Activated B cell treated with CpG ODN at 0.5 μM for 24 hours (primary cell): ENCODE results near the gene CORO7. TPM values are rescaled to one million over a fixed set of nuclear protein-coding genes. Genes with fewer than 3 reads are reported as not detected.
"Not testable (repeated sequence)": the region's sequence is repeated elsewhere in the genome, so short reads cannot be mapped to it uniquely, and the experiment has no call there.

ENCODE experiments used
- ATAC-seq: fragments of 200-7000 bp; cut with Tn5 transposase; one replicate; pipeline ENCODE4 v1.10.0; 2021; ENCODE audit warnings: low read depth, mild to moderate bottlenecking, moderate library complexity
- CTCF ChIA-PET: fragments of 350-600 bp; sonication (Branson Sonifier 250); formaldehyde crosslinking; loops from one replicate; lab custom pipeline; 2021; ENCODE audit warnings: antibody characterized with exemption; lab: Charles Lee
- POLR2A ChIA-PET: fragments of 350-600 bp; sonication (Branson Sonifier 250); formaldehyde crosslinking; loops from one replicate; lab custom pipeline; 2021; ENCODE audit warnings: antibody characterized with exemption; lab: Charles Lee
- DNase-seq: peaks from one replicate; pipeline ENCODE4 v3.0.0; 2022
- H3K27ac Mint-ChIP-seq: one replicate; pipeline ENCODE4 v1.8.0; 2020; ENCODE audit warnings: mixed read lengths
- H3K27me3 Mint-ChIP-seq: one replicate; pipeline ENCODE4 v1.8.0; 2021; ENCODE audit warnings: mixed read lengths
- H3K36me3 Mint-ChIP-seq: one replicate; pipeline ENCODE4 v1.8.0; 2021; ENCODE audit warnings: low read depth, mixed read lengths
- H3K4me1 Mint-ChIP-seq: one replicate; pipeline ENCODE4 v1.8.0; 2021; ENCODE audit warnings: mixed read lengths
- H3K4me3 Mint-ChIP-seq: one replicate; pipeline ENCODE4 v1.8.0; 2020; ENCODE audit warnings: mild to moderate bottlenecking, mixed read lengths
- H3K9me3 Mint-ChIP-seq: one replicate; pipeline ENCODE4 v1.8.0; 2020; ENCODE audit warnings: mixed read lengths
- CTCF ChIP-seq: fragments of 200-600 bp; IDR thresholded peaks from one replicate; pipeline ENCODE4 v1.8.0; 2022; ENCODE audit warnings: antibody characterized with exemption, mild to moderate bottlenecking
- intact Hi-C: fragments of 100-400 bp; cut with micrococcal nuclease; formaldehyde crosslinking; loops from one replicate; pipeline ENCODE4 v1.15.1; 2024
- total RNA-seq: library from RNA; stranded (reverse); gene quantifications from 2 replicates; pipeline ENCODE4 v1.2.3, GENCODE V29; 2022

Gene CORO7
- total RNA-seq, 1 donor from 2014 or later: 86.6 TPM

DNA sequence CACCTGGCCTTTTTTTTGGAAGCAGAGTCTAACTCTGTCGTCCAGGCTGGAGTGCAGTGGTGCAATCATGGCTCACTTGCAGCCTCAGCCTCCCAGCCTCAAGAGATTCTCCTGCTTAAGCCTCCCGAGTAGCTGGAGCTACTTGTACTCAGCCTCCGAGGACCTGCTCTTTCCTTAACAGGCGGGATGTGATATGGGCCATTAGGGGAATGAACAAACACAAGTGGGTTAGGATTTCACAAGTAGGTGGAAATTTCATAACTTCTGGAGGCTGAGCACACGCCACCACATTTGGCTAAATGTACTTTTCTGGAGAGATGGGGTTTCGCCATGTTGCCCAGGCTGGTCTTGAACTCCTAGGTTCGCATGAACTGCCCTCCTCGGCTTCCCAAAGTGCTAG is 69.4 kb downstream of the CORO7 start:
- Mint-ChIP-seq H3K36me3 (peaks cover 9% of the 10 kb centered on the region), H3K9me3 (no peaks in the 10 kb centered on the region), H3K27me3 (no peaks in the 10 kb centered on the region), H3K4me1 (peaks cover 21% of the 10 kb centered on the region), H3K4me3 (no peak overlapping the region), H3K27ac (no peak overlapping the region)
- CTCF ChIA-PET: interaction anchor here (2.1 kb wide), 1 partner anchor 55 kb away, joined by 6 read pairs; no protein-coding TSS in a partner anchor
- POLR2A ChIA-PET: no interaction called here
- DNase-seq (no peak), ATAC-seq (no peak)
- TF ChIP-seq CTCF: no peak
- intact Hi-C loops: no loop called here

DNA sequence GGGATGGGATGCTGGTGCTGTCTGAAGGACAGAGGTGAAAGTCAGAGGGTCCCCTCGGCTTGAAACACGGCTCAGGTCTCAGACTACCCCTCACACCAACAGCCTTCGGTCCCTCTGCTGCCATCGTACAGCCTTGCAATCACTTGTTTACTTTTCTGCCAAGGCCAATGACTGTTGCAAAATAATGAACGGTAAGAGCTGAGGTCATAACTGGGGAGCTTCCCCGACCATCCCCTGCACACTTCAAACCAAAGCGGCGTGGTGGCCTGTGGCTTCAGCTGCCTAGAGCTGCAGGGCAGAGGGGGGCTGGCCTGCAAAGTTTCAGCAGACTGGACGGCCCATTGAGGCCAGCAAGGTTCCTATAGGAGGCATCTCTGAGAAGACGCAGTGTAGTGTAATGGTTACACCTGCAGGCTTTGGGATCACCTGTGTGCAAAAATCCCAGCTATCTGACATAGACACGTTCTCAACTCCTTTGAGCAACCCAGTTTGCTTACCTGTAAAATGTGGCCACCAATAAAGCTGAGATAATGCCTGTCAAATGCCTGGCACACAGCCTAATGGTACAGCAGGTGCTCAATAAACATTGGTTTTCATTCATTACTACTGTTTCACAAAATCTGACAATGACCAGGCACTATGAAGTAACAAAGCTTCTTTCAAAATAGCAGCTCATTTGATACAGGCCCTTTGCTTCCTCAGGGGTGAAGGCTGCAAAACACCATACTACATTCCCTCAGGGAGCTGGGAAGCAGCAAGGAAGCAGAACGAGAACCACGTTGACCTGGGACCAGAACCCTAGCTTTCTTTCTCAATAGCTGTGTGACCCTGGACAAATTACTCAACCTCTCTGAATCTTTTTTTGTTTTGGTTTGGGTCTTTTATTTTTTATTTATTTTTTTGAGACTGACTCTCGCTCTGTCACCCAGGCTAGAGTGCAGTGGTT is 70.3 kb downstream of the CORO7 start:
- H3K27me3 Mint-ChIP-seq: no peaks in the 10 kb centered on the region
- POLR2A ChIA-PET: no interaction called here
- DNase-seq (no peak), ATAC-seq (no peak)
- TF ChIP-seq CTCF: no peak
- H3K27ac Mint-ChIP-seq: no peak overlapping the region
- intact Hi-C loops: no loop called here
- H3K36me3 Mint-ChIP-seq: peaks cover 12% of the 10 kb centered on the region
- no peaks in the 10 kb centered on the region for H3K9me3 Mint-ChIP-seq
- CTCF ChIA-PET: interaction anchor here (1.0 to 2.1 kb wide), 3 partner anchors 56 to 92 kb away, joined by 3 to 6 read pairs (median 4); no protein-coding TSS in a partner anchor
- peaks cover 15% of the 10 kb centered on the region for H3K4me1 Mint-ChIP-seq
- no peak overlapping the region for H3K4me3 Mint-ChIP-seq

DNA sequence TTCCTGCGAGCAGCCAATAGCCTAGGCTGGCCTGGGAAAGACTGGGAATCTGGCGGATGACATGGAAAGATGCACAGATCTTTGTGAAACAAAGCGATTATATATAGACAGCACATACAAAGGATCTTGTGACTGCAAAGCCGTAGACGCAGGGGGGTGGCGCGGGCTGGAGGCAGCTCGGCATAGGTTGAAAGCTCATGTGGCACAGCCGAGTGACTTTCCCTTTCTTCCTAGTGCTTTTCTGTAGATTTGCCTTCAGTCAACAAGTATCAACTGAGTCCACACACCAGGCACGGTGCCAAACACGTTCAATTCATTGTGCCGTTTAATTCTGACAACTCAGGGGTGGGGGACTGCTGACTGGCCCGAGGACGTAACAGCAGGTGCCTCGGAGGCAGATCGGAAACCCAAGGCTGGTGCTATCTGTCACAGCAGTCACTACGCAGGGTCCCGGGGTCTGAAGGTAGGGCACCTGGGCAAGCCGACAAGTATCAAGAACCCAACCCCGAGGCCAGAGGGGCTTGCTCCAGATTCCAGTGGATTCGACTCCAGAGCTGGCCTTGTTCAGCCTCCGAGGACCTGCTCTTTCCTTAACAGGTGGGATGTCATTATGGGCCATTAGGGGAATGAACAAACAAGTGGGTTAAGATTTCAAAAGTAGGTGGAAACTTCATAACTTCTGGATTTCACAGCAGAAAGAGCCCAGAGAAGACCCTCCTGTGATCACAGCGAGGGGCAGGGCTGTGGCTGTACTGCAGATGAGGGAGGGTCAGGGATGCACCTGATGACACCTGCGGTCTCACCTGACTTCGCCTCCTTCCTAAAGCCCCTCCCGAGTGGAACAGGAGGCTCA is 71.2 kb downstream of the CORO7 start:
- no peak for TF ChIP-seq CTCF
- Mint-ChIP-seq H3K36me3 (peaks cover 12% of the 10 kb centered on the region), H3K4me1 (peaks cover 10% of the 10 kb centered on the region), H3K9me3 (no peaks in the 10 kb centered on the region), H3K27ac (no peak overlapping the region), H3K4me3 (no peak overlapping the region), H3K27me3 (no peaks in the 10 kb centered on the region)
- CTCF ChIA-PET: interaction anchor here (1.5 kb wide), 1 partner anchor 56 kb away, joined by 4 read pairs; no protein-coding TSS in a partner anchor
- intact Hi-C loops: no loop called here
- ATAC-seq (no peak), DNase-seq (no peak)
- POLR2A ChIA-PET: no interaction called here

DNA sequence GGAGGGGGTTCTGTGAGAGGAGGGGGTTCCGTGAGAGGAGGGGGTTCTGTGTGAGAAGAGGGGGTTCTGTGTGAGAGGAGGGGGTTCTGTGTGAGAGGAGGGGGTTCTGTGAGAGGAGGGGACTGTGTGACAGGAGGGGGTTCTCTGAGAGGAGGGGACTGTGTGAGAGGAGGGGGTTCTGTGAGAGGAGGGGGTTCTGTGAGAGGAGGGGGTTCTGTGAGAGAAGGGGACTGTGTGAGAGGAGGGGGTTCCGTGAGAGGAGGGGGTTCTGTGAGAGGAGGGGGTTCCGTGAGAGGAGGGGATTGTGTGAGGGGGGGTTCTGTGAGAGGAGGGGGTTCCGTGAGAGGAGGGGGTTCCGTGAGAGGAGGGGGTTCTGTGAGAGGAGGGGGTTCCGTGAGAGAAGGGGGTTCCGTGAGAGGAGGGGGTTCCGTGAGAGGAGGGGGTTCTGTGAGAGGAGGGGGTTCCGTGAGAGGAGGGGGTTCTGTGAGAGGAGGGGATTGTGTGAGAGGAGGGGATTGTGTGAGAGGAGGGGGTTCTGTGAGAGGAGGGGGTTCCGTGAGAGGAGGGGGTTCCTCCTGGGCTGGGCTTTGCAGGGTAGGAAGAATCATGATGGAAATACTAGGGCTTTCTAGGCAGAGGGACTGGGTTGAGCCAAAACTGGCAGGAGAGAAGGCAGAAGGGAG is 72.0 kb downstream of the CORO7 start:
- POLR2A ChIA-PET: not testable (repeated sequence)

More for the DNA sequence above, 72.0 kb downstream of the CORO7 start:
- CTCF ChIA-PET, H3K27me3 Mint-ChIP-seq, H3K9me3 Mint-ChIP-seq, H3K27ac Mint-ChIP-seq, H3K4me3 Mint-ChIP-seq, intact Hi-C loops, H3K4me1 Mint-ChIP-seq, ATAC-seq, DNase-seq: not testable (repeated sequence)
- peaks cover 13% of the 10 kb centered on the region for H3K36me3 Mint-ChIP-seq
